T-cell (primary cell): ENCODE measurements around the gene KCTD19. TPM values are rescaled to one million over a fixed set of nuclear protein-coding genes. Genes with fewer than 3 reads are reported as not detected.

Experiments
- ATAC-seq, 4 experiments: fragments of 200-7000 bp in 3 of 4; fragments of 150-1000 bp in 1 of 4; cut with Tn5 transposase; replicated peaks in 1 of 4; 1 replicate in 3 of 4; 2 replicates in 1 of 4; pipeline ENCODE4 v1.10.0; 2021; ENCODE audit warnings: moderate library complexity in 3 of 4, mild to moderate bottlenecking in 2 of 4, moderate number of reproducible peaks in 1 of 4
- CTCF ChIA-PET, 2 donors: fragments of 300-600 bp; sonication (Branson Sonifier 250); formaldehyde crosslinking; loops; one replicate each; lab custom pipeline; 2022; ENCODE audit warnings: antibody characterized with exemption in 2 of 2; lab: Charles Lee
- POLR2A ChIA-PET, 2 donors: fragments of 300-600 bp; sonication (Branson Sonifier 250); formaldehyde crosslinking; loops; one replicate each; lab custom pipeline; 2022; ENCODE audit warnings: antibody characterized with exemption in 2 of 2; lab: Charles Lee
- DNase-seq, 35 experiments: peaks; one replicate each; pipeline versions ENCODE4 v3.0.0 to v3.0.0-alpha.2; 2013 to 2023
- H3K27ac ChIP-seq: one replicate; pipeline ENCODE4 v1.5.1; 2013; ENCODE audit warnings: low read length
- H3K27me3 ChIP-seq, 2 experiments: replicated peaks in 1 of 2; 1 replicate in 1 of 2; 2 replicates in 1 of 2; pipeline versions ENCODE4 v1.6.1 to v1.7.0; 2013; ENCODE audit warnings: low read length in 1 of 2, mixed read lengths in 1 of 2; ENCODE audit not compliant: control insufficient read depth in 2 of 2, insufficient read depth in 2 of 2; ENCODE audit errors: extremely low read depth in 1 of 2
- H3K36me3 ChIP-seq, 2 donors: 1 replicate in 1 of 2; 2 replicates in 1 of 2; pipeline versions ENCODE4 v1.6.1 to v1.7.0; 2013; ENCODE audit warnings: low read length in 1 of 2; ENCODE audit not compliant: control insufficient read depth in 2 of 2, insufficient read depth in 1 of 2; ENCODE audit errors: extremely low read depth in 1 of 2
- H3K4me1 ChIP-seq, 2 experiments: 1 replicate in 1 of 2; 2 replicates in 1 of 2; pipeline versions ENCODE4 v1.6.1 to v1.7.0; 2013; ENCODE audit warnings: low read length in 2 of 2, mixed read lengths in 1 of 2; ENCODE audit not compliant: insufficient read depth in 2 of 2, control insufficient read depth in 1 of 2; ENCODE audit errors: extremely low read depth in 1 of 2
- H3K4me3 ChIP-seq, 2 donors: 1 replicate in 1 of 2; 2 replicates in 1 of 2; pipeline versions ENCODE4 v1.5.1 to v1.7.0; 2013; ENCODE audit warnings: mild to moderate bottlenecking in 2 of 2, low read length in 1 of 2, moderate library complexity in 1 of 2; ENCODE audit not compliant: control insufficient read depth in 1 of 2; ENCODE audit errors: extremely low read depth in 1 of 2
- H3K9me3 ChIP-seq: 2 replicates; pipeline ENCODE4 v1.7.0; 2013
- H3K27ac Mint-ChIP-seq, 2 donors: one replicate each; pipeline ENCODE4 v1.8.0; 2020 to 2021; ENCODE audit warnings: mild to moderate bottlenecking in 2 of 2, mixed read lengths in 2 of 2
- H3K27me3 Mint-ChIP-seq, 2 donors: one replicate each; pipeline ENCODE4 v1.8.0; 2021 to 2022; ENCODE audit warnings: mixed read lengths in 2 of 2
- H3K36me3 Mint-ChIP-seq: one replicate; pipeline ENCODE4 v1.8.0; 2021; ENCODE audit warnings: mixed read lengths
- H3K4me1 Mint-ChIP-seq, 3 donors: one replicate each; pipeline ENCODE4 v1.8.0; 2020 to 2022; ENCODE audit warnings: mixed read lengths in 3 of 3, mild to moderate bottlenecking in 1 of 3
- H3K4me3 Mint-ChIP-seq, 3 donors: one replicate each; pipeline ENCODE4 v1.8.0; 2020 to 2022; ENCODE audit warnings: mild to moderate bottlenecking in 3 of 3, mixed read lengths in 3 of 3, moderate library complexity in 3 of 3
- H3K9me3 Mint-ChIP-seq, 3 donors: one replicate each; pipeline ENCODE4 v1.8.0; 2020 to 2022; ENCODE audit warnings: mixed read lengths in 3 of 3
- WGBS: methylation state at CpG from one replicate; pipeline ENCODE4 v1.1.5; 2013; ENCODE audit warnings: missing lambda C conversion rate; ENCODE audit not compliant: insufficient coverage; 5-methylcytosine and 5-hydroxymethylcytosine counted together
- total RNA-seq, 35 experiments: library from RNA in 6 of 35; stranded (reverse) in 6 of 35; fragments of 120-200 nt in 1 of 35; gene quantifications; one replicate each; pipeline versions ENCODE4 v1.2.1 to v1.2.4 and lab custom pipeline; 2013 to 2026

KCTD19 gene
- total RNA-seq, 5 donors from 2014 or later (not counting 1 experiment from before 2014, with no cell fraction given): not detected

- POLR2A ChIA-PET: no interaction called here
- Mint-ChIP-seq H3K4me3 (peak within 1 kb of the TSS; percentile 75 to 80 (median 77)), H3K36me3 (peaks cover 9% of the 10 kb centered on the region), H3K9me3 (no peaks in the 10 kb centered on the region), H3K4me1 (peaks cover 9 to 19% (median 16%) of the 10 kb centered on the region in 3 donors), H3K27me3 (no peaks in the 10 kb centered on the region), H3K27ac (peak within 1 kb of the TSS; percentile 55 to 79)
- peak; percentile 97 to 99 (median 97) for ATAC-seq
- DNase-seq: peak; percentile 51 to 88 (median 74)
- Histone ChIP-seq H3K9me3 (no peaks in the 10 kb centered on the region), H3K4me3 (peak within 1 kb of the TSS; percentile 78 to 89), H3K36me3 (peaks cover 10 to 20% of the 10 kb centered on the region in 2 donors), H3K27ac (peak within 1 kb of the TSS; percentile 52), H3K4me1 (peaks cover 6 to 24% of the 10 kb centered on the region in 2 experiments), H3K27me3 (no peaks in the 10 kb centered on the region)
- CTCF ChIA-PET: no interaction called here
- WGBS: 27% methylated on average over 83 of the region's 83 CpGs
Observed at GRCh38 chr16:67279296-67280089, 47.0 kb downstream of the KCTD19 start, which contains the start of gene PLEKHG4. TSS of gene PLEKHG4 (plus strand) at chr16:67279532. CDS start at chr16:67280045, 513 bp downstream.

GRCh38 chr16:67278773-67279295 lies 47.7 kb downstream of the KCTD19 start:
- peak overlapping the region; percentile 75 to 80 (median 77) for H3K4me3 Mint-ChIP-seq
- peaks cover 9% of the 10 kb centered on the region for H3K36me3 Mint-ChIP-seq
- under 1% methylated on average over 38 of the region's 42 CpGs for WGBS
- peak overlapping the region; percentile 52 for H3K27ac ChIP-seq
- peaks cover 6 to 24% of the 10 kb centered on the region in 2 experiments for H3K4me1 ChIP-seq
- DNase-seq (peak in 29 of 35 experiments; percentile 11 to 57 (median 27)), ATAC-seq (peak; percentile 56 to 66 (median 58))
- no peaks in the 10 kb centered on the region for H3K27me3 ChIP-seq
- H3K27me3 Mint-ChIP-seq: no peaks in the 10 kb centered on the region
- H3K4me3 ChIP-seq: peak overlapping the region; percentile 78 to 89
- peaks cover 10 to 17% of the 10 kb centered on the region in 2 donors for H3K36me3 ChIP-seq
- H3K9me3 Mint-ChIP-seq: no peaks in the 10 kb centered on the region
- H3K9me3 ChIP-seq: no peaks in the 10 kb centered on the region
- peaks cover 9 to 19% (median 16%) of the 10 kb centered on the region in 3 donors for H3K4me1 Mint-ChIP-seq
- ChIA-PET CTCF (interaction anchor here in 1 of 2 donors (0.5 kb wide), 1 partner anchor 144 kb away, joined by 3 read pairs; no protein-coding TSS in a partner anchor), POLR2A (no interaction called here)
- peak overlapping the region; percentile 55 to 79 for H3K27ac Mint-ChIP-seq

- peaks cover 9 to 19% (median 16%) of the 10 kb centered on the region in 3 donors for H3K4me1 Mint-ChIP-seq
- ChIA-PET POLR2A (no interaction called here), CTCF (interaction anchor here (0.5 to 0.6 kb wide), 2 partner anchors 144 to 444 kb away, joined by 3 to 4 read pairs; no protein-coding TSS in a partner anchor)
- no peaks in the 10 kb centered on the region for H3K9me3 ChIP-seq
- H3K27ac Mint-ChIP-seq: peak overlapping the region; percentile 55 to 79
- H3K4me3 ChIP-seq: peak overlapping the region; percentile 78 to 89
- H3K27ac ChIP-seq: peak overlapping the region; percentile 52
- no peak for DNase-seq
- WGBS: 64% methylated on average over 10 of the region's 13 CpGs
- H3K4me3 Mint-ChIP-seq: peak overlapping the region; percentile 75 to 80 (median 77)
- peaks cover 6 to 24% of the 10 kb centered on the region in 2 experiments for H3K4me1 ChIP-seq
- no peaks in the 10 kb centered on the region for H3K27me3 ChIP-seq
- no peaks in the 10 kb centered on the region for H3K9me3 Mint-ChIP-seq
- ATAC-seq: no peak
- peaks cover 9% of the 10 kb centered on the region for H3K36me3 Mint-ChIP-seq
- H3K36me3 ChIP-seq: peaks cover 10 to 11% of the 10 kb centered on the region in 2 donors
- H3K27me3 Mint-ChIP-seq: no peaks in the 10 kb centered on the region
Observed at GRCh38 chr16:67277999-67278772, 48.4 kb downstream of the KCTD19 start.

GRCh38 chr16:67277294-67277998 lies 49.1 kb downstream of the KCTD19 start:
- H3K9me3 ChIP-seq: no peaks in the 10 kb centered on the region
- peaks cover 9% of the 10 kb centered on the region for H3K36me3 Mint-ChIP-seq
- H3K9me3 Mint-ChIP-seq: no peaks in the 10 kb centered on the region
- DNase-seq: no peak
- H3K4me1 ChIP-seq: peaks cover 6 to 24% of the 10 kb centered on the region in 2 experiments
- no peaks in the 10 kb centered on the region for H3K27me3 ChIP-seq
- peak overlapping the region; percentile 43 to 53 (median 51) for H3K4me3 Mint-ChIP-seq
- H3K4me1 Mint-ChIP-seq: peaks cover 9 to 19% (median 16%) of the 10 kb centered on the region in 3 donors
- peaks cover 3 to 10% of the 10 kb centered on the region in 2 donors for H3K36me3 ChIP-seq
- H3K27ac Mint-ChIP-seq: peak overlapping the region in 1 of 2 donors; percentile 58
- 94% methylated on average over 4 of the region's 4 CpGs for WGBS
- no peak overlapping the region for H3K27ac ChIP-seq
- H3K27me3 Mint-ChIP-seq: no peaks in the 10 kb centered on the region
- H3K4me3 ChIP-seq: no peak overlapping the region
- ATAC-seq: no peak
- ChIA-PET CTCF (no interaction called here), POLR2A (no interaction called here)

- H3K27me3 Mint-ChIP-seq: no peaks in the 10 kb centered on the region
- no peaks in the 10 kb centered on the region for H3K9me3 ChIP-seq
- no peaks in the 10 kb centered on the region for H3K9me3 Mint-ChIP-seq
- no peak overlapping the region for H3K4me3 Mint-ChIP-seq
- no CpG with 5 or more reads among the region's 2 CpGs for WGBS
- no peak overlapping the region for H3K27ac Mint-ChIP-seq
- ChIA-PET POLR2A (no interaction called here), CTCF (no interaction called here)
- H3K27ac ChIP-seq: no peak overlapping the region
- peaks cover 6 to 22% of the 10 kb centered on the region in 2 experiments for H3K4me1 ChIP-seq
- H3K36me3 ChIP-seq: peaks cover 3 to 10% of the 10 kb centered on the region in 2 donors
- H3K27me3 ChIP-seq: no peaks in the 10 kb centered on the region
- ATAC-seq: no peak
- H3K4me1 Mint-ChIP-seq: peaks cover 9 to 18% (median 15%) of the 10 kb centered on the region in 3 donors
- peaks cover 9% of the 10 kb centered on the region for H3K36me3 Mint-ChIP-seq
- H3K4me3 ChIP-seq: no peak overlapping the region
- DNase-seq: no peak
Observed at GRCh38 chr16:67275321-67275720, 51.2 kb downstream of the KCTD19 start.
